ENCODE data around the gene ALAS1. TPM values are rescaled to one million over a fixed set of nuclear protein-coding genes. Genes with fewer than 3 reads are reported as not detected.
"Not testable (repeated sequence)": the region's sequence is repeated elsewhere in the genome, so short reads cannot be mapped to it uniquely, and the experiment has no call there.

ALAS1 gene
- 10 to 100 TPM; 46.4 to 49.2 (median 47.6) TPM for polyA plus RNA-seq (ENCODE audit: insufficient read length in 3 of 3)
- long read RNA-seq, donor 1, transcript ALAS1-204 (11 exons, 2,125 nt): major isoform, 5 of 13 reads
- long read RNA-seq, donor 1, partial matches to known transcripts: 5 of 13 reads
- long read RNA-seq, donor 1, other reads (novel, unspliced or antisense): 0 of 13 reads
- long read RNA-seq, donor 2, partial matches to known transcripts: 0 of 7 reads
- long read RNA-seq, donor 2, other reads (novel, unspliced or antisense): 0 of 7 reads
- long read RNA-seq, donor 3, transcript ALAS1-204 (11 exons, 2,125 nt): major isoform, 8 of 20 reads
- long read RNA-seq, donor 3, partial matches to known transcripts: 8 of 20 reads
- long read RNA-seq, donor 3, other reads (novel, unspliced or antisense): 0 of 20 reads
- long read RNA-seq, donor 4, partial matches to known transcripts: 37 of 41 reads
- long read RNA-seq, donor 4, other reads (novel, unspliced or antisense): 0 of 41 reads
- long read RNA-seq, donor 5: 0 reads
- long read RNA-seq, donor 6, transcript ALAS1-204 (11 exons, 2,125 nt): major isoform, 5 of 7 reads
- long read RNA-seq, donor 6, partial matches to known transcripts: 0 of 7 reads
- long read RNA-seq, donor 6, other reads (novel, unspliced or antisense): 0 of 7 reads
- long read RNA-seq, donor 7, transcript ALAS1-204 (11 exons, 2,125 nt): major isoform, 8 of 19 reads
- long read RNA-seq, donor 7, partial matches to known transcripts: 10 of 19 reads
- long read RNA-seq, donor 7, other reads (novel, unspliced or antisense): 0 of 19 reads
- long read RNA-seq, donor 8, transcript ALAS1-204 (11 exons, 2,125 nt): major isoform, 13 of 35 reads
- long read RNA-seq, donor 8, partial matches to known transcripts: 18 of 35 reads
- long read RNA-seq, donor 8, other reads (novel, unspliced or antisense): 0 of 35 reads
- long read RNA-seq, donor 9, transcript ALAS1-204 (11 exons, 2,125 nt): major isoform, 6 of 15 reads
- long read RNA-seq, donor 9, partial matches to known transcripts: 8 of 15 reads
- long read RNA-seq, donor 9, other reads (novel, unspliced or antisense): 0 of 15 reads
- long read RNA-seq, donor 10, transcript ALAS1-204 (11 exons, 2,125 nt): major isoform, 7 of 17 reads
- long read RNA-seq, donor 10, partial matches to known transcripts: 10 of 17 reads
- long read RNA-seq, donor 10, other reads (novel, unspliced or antisense): 0 of 17 reads
- long read RNA-seq, donor 11, transcript ALAS1-204 (11 exons, 2,125 nt): major isoform, 5 of 12 reads
- long read RNA-seq, donor 11, partial matches to known transcripts: 6 of 12 reads
- long read RNA-seq, donor 11, other reads (novel, unspliced or antisense): 0 of 12 reads
- long read RNA-seq, donor 12, partial matches to known transcripts: 0 of 2 reads
- long read RNA-seq, donor 12, other reads (novel, unspliced or antisense): 0 of 2 reads
- long read RNA-seq, donor 13, transcript ALAS1-204 (11 exons, 2,125 nt): major isoform, 7 of 21 reads
- long read RNA-seq, donor 13, partial matches to known transcripts: 9 of 21 reads
- long read RNA-seq, donor 13, other reads (novel, unspliced or antisense): 0 of 21 reads
- long read RNA-seq, donor 14, partial matches to known transcripts: 5 of 6 reads
- long read RNA-seq, donor 14, other reads (novel, unspliced or antisense): 0 of 6 reads
- long read RNA-seq, donor 15, partial matches to known transcripts: 6 of 9 reads
- long read RNA-seq, donor 15, other reads (novel, unspliced or antisense): 0 of 9 reads
- long read RNA-seq, donor 16, transcript ALAS1-204 (11 exons, 2,125 nt): major isoform, 17 of 53 reads
- long read RNA-seq, donor 16, transcript ALAS1-201 (11 exons, 2,212 nt): minor isoform, 5 of 53 reads
- long read RNA-seq, donor 16, partial matches to known transcripts: 30 of 53 reads
- long read RNA-seq, donor 16, other reads (novel, unspliced or antisense): 0 of 53 reads

DNA sequence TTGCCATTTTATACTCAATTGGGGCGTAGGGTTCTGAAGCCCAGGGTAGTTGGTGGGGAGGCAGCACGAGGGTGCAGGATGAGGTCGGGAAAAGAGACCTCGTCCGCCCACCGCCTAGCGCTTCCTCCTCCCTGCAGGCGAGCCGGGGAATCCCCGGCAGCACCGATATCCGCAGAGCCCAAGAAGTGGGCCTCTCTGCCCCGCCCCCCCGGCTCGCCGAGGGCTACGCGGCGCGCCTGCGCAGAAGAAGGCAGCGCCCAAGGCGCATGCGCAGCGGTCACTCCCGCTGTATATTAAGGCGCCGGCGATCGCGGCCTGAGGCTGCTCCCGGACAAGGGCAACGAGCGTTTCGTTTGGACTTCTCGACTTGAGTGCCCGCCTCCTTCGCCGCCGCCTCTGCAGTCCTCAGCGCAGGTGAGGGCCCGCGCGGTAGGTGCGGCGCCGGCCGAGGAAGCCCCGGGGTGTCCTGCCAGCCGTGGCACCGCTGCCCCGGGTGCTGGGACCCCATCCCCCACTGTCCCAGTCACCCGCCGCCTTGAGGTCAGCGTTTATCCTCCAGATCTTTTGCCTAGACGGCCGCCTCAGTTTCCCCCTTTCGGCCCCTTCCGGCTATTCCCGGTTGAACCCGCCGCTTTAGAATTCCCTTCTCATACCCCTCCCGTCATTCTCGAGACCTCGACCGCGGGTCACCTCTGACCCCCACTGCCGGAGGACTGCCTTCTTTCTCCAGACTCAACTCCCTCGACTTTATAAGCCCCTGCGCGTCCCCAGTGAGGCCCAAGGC lies at the start of gene ALAS1:
ALAS1 (plus strand) TSS at position 319 of the 784 bp plus-strand sequence. CDS start 1,082 bp downstream, outside the sequence.
- DNase-seq (ENCODE audit: extremely low read depth in 1 of 11, low read depth in 9 of 11, low spot score in 4 of 11): peak; percentile 79 to 94 (median 89)

DNA sequence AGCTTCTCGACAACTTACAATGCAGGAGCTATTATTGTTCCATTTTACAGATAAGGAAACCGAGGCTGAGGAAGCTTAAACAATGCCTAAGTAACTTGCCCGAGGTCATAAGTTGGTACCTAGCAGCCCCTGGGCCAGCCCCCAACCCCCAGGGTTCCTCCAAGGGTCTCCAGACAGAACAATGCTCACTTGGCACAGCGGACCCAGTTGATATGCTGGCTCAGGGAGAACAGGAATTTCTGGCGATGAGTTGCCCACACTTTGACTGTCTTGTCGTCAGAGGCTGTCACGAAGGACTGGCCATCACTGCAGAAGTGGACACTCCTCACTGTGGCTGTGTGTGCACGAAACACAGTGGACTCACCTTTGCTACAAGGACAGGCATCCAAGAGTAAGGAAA lies 48.9 kb upstream of the ALAS1 start:
- DNase-seq (ENCODE audit: extremely low read depth in 1 of 11, low read depth in 9 of 11, low spot score in 4 of 11): no peak

DNA sequence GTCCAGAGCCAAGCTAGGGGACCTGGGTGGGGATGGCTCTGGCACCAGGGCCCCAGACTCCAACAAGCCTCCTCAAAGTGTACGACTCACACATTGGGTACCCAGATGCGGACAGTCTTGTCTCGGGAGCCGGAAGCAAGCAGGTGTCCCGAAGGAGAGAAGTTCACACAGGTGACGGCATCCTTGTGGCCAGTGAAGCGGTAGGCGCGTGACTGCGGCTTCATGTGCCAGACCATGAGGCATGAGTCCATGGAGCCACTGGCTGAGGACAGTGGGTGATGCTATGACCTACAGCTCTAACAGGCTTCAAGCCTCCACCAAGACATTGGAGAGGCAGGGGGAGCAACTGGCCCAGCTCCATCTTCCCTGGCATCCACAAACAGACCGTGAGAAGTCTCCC lies 48.2 kb upstream of the ALAS1 start:
- DNase-seq (ENCODE audit: extremely low read depth in 1 of 11, low read depth in 9 of 11, low spot score in 4 of 11): no peak

DNA sequence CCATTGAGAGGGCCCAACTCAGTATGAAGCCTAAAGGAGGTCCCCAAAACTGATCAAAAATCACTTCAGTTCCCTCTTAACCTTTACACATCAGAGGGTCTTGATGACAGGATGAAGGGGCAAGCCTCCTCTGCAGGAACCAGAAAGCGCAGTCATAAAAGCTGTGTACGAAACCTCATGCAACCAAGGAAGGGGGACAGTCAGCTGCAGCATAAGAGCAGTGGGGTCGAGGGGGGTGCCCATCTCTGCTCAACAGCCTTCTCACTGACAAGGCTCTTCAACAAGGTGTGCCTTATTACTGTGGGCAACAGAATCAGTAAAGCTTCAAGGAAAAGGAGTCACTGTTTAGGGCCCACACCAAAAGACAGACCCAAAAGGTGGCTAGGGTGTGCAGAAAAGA lies 47.6 kb upstream of the ALAS1 start:
- DNase-seq (ENCODE audit: extremely low read depth in 1 of 11, low read depth in 9 of 11, low spot score in 4 of 11): no peak

DNA sequence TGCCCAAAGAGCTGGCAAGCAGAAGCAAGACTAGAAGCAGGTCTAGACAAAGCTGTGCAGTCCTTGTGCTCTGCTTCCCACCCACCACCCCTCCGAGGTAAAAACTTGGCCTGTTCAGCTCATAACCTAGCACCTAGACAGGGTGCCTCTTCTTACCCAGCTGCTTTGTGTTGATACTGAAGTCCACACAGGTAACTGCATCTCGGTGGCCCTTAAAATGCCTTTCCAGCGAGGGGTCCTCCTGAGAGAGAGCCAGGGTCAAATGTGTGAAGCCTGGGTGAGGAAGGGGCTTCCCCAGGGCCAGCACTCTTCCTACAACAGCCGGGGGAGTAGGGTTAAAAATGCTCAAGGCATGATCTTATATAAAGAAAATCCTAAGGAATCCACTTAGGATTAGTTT lies 47.1 kb upstream of the ALAS1 start:
- DNase-seq (ENCODE audit: extremely low read depth in 1 of 11, low read depth in 9 of 11, low spot score in 4 of 11): no peak

DNA sequence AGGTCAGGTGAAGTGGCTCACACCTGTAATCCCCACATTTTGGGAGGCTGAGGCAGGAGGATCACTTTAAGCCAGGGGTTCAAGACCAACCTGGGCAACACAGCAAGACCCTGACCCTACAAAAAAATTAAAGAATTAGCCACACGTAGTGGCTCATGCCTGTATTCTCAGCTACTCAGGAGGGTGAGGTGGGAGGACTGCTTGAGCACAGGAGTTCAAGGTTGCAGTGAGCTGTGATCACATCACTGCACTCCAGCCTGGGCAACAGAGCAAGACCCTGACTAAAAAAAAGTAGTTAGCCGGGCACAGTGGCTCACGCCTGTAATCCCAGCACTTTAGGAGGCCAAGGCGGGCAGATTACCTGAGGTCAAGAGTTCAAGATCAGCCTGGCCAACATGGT lies 46.0 kb upstream of the ALAS1 start:
- DNase-seq (ENCODE audit: extremely low read depth in 1 of 11, low read depth in 9 of 11, low spot score in 4 of 11): not testable (repeated sequence)

DNA sequence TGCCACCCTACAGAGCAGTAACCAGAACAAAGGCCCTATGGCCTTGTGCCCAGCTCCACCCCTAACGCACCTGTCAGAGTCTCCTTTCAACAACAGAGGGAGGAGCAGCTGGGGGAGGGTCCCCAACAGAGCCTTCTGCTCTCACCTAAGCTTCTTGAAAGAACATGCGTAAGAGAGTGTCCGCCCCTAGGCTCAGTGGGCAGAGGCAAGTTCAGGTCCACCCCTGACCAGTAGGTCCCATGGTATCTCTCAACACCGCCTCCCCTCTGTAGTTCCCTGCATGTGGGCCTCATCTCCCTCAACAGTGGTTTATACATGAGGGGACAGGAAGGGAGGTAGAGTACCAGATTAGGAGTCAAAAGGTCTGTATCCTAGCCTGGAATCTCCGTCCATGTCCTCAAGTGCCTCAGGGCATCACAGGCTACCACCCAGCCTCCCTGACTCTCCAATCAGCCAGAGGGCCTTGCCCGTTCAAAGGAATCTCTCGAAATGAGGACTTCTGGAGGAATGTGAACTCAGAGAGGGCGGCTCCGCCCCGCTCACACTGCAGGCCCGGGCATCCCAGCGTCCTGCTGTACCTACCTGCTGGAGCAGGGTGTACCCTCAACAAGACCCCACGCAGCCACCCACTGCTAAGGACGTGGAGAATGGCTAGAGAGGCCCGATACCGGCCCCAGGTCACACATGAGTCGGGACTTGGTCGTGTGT lies 44.4 kb upstream of the ALAS1 start:
- no peak for DNase-seq (ENCODE audit: extremely low read depth in 1 of 11, low read depth in 9 of 11, low spot score in 4 of 11)

DNA sequence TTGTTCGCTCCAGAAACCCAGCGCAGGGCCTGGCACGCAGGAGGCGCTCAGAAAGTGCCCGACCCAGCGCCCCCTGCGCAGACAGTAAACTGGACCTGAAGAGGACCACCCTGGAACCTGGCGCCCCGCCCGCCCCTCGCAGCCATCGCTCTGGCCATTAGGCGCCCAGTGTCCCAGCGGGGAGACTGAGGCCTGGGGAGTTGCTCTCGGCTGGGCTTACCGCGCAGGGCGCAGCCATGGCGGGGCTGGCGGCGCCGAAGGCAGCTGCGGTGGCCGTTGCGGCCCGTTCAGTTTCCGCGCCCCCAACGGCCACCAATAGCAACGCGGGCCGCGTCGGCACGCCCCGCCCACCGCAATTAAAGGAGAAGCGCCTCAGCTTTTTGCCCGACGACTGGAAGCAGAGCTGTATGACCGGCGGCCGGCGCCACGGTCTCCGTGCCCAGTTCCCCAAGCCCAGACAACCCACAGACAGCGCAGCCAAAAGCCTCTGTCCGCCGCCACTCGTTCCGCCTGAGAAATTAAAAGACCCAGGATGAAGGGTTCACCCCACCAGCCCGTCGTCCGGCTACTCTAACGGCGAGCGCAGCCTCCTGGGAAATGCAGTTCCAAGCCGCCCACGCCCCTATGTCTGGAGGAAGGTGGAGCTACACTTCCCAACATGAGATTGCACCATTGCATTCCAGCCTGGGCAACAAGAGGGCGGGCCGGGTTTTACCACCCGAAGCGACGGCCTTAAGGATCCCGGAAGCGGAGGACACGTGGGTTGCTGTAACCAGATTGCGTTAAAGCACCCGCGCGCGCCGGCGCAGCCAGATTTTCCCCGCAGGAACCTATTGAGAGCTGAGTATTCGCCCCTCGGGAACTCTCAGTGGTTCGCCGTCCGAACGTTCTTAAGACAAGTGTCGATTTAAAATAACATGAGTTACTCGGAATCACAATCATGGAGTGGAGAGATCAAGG lies 43.5 kb upstream of the ALAS1 start, which contains the start of gene POC1A:
POC1A (minus strand) TSS at position 289 of the 960 bp plus-strand sequence; CDS start at position 238, 51 bp downstream.
- DNase-seq (ENCODE audit: extremely low read depth in 1 of 11, low read depth in 9 of 11, low spot score in 4 of 11): peak; percentile 84 to 95 (median 89)

DNA sequence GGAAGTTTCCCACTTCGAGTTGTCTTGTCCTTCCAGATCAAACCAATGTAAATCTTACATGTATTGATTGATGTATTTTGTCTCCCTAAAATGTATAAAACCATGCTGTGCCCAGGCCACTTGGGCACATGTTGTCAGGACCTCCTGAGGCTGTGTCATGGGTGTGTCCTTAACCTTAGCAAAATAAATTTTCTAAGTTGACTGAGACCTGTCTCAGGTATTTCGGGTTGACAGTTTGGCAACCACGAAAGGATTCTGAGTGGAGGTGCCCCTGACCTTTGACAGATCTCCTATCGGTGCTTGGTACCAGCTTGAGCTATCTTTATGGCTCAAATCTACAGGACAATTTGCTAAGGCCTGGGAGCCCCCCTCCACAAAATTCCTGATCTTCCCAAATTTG lies 42.0 kb upstream of the ALAS1 start:
- no peak for DNase-seq (ENCODE audit: extremely low read depth in 1 of 11, low read depth in 9 of 11, low spot score in 4 of 11)

DNA sequence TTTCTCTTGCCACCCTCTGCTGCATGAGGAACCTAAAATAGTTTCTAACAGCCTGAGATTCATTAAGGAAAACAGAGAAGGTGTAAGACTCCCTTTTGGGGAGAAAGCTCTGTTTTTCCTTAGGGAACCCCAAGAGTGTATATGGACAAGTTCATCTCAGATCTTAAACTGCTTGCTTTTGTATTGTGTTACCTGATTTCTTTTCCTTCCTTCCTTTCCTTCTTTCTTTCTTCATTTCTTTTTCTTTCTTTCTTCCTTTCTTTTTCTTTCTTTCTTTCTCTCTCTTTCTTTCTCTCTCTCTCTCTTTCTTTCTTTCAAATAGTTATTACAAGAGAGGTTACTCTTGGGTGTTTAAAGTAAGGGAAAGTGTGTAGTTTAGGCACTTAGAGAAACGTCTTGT lies 38.5 kb upstream of the ALAS1 start:
- no peak for DNase-seq (ENCODE audit: extremely low read depth in 1 of 11, low read depth in 9 of 11, low spot score in 4 of 11)

DNA sequence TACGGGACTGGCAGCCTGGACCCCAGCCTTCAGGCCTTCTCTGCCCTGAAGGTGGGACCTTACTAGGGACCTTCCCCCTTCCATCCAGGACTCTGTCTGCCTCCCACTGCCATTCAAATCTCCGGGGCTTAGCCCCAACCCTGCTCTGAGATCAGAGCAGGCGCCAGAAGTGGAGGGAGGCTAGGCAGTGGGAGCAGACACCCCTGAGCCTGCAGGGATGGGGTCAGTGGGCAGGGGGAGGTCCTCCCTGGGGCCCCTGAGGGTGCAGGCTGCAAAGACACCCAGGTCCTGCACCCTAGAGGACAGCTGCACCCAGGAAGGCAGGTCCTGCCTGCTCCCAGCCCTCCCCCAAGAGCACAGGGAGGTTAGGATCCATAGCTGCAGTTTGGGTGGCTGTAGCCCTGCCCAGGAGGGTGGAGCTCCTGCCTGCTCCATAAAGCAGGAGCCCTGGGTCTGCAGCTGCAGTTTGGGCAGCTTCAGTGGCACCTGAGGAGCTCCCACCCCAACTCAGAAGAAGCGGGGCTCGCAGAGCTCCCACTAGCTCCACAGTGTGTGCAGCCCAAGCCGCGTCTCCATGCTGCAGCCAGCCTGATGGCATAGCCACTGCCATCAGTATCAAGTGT lies 35.6 kb upstream of the ALAS1 start:
- DNase-seq (ENCODE audit: extremely low read depth in 1 of 11, low read depth in 9 of 11, low spot score in 4 of 11): no peak

DNA sequence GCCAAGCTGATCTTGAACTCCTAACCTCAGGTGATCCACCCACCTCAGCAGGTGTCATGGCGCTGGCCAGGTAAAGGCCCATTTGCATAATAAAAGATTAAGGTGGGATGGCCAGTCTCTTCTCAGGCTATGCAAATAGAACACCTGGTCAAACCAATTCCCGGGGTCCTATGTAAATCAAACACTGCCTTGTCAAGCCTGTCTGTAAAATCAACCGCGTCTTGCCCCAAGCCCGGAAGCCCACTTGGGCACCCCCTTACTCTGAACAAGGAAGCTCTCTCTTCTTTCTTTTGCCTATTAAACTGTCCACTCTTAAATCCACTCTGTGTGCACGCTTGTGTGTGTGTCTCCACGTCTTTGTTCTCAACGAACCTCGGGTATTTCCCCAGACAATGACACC lies 30.7 kb upstream of the ALAS1 start:
- DNase-seq (ENCODE audit: extremely low read depth in 1 of 11, low read depth in 9 of 11, low spot score in 4 of 11): no peak

DNA sequence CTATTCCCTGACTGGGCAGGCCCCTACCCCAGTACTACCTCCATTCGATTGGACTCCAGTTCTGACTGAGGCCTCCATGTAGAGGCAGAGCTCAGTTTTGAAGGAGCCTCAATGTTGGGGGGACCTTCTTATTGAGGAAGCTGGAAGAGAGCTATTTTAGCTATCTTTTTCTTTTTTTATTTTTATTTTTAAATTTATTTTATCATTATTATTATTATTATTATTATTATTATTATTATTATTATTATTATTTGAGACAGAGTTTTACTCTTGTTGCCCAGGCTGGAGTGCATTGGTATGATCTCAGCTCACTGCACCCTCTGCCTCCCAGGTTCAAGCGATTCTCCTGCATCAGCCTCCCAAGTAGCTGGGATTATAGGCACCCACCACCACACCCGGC lies 27.7 kb upstream of the ALAS1 start:
- not testable (repeated sequence) for DNase-seq (ENCODE audit: extremely low read depth in 1 of 11, low read depth in 9 of 11, low spot score in 4 of 11)

DNA sequence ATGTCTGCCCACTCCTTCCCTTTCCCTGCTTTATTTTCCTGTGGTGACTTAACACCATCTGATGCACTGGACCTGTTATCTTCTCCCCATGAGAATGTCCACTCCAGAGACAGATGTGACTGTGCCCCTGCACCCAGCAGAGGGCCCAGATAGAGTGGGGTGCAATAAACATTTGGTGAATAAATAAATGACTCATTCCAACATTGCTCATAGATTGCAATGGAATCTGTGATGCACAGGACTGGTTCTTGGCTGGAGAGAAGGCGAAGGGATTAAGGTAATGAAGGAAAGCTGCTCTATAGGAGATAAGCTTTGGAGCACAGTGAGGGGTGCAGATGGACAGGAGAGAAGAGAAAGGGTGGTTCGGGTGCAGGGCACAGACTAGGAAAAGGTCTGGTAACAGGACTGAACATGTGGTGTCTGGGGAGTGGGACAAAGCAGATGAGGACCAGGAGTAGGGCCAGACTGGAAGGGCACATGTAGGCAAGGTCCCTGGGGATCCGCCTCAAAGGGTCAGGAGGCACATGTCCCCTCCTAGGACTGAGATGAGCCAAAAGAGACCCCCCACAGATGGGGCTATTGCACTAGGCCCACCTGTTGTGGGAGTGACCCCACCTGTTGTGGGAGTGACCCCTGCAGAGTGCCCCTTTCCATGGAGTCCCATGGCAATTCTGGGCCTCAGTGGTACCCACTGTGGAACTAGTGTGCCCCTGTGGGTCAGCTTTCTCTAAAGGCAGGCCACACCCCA lies 26.3 kb upstream of the ALAS1 start:
- no peak for DNase-seq (ENCODE audit: extremely low read depth in 1 of 11, low read depth in 9 of 11, low spot score in 4 of 11)
